Measurements from ENCODE around the gene MRM2.

MRM2 gene

DNA sequence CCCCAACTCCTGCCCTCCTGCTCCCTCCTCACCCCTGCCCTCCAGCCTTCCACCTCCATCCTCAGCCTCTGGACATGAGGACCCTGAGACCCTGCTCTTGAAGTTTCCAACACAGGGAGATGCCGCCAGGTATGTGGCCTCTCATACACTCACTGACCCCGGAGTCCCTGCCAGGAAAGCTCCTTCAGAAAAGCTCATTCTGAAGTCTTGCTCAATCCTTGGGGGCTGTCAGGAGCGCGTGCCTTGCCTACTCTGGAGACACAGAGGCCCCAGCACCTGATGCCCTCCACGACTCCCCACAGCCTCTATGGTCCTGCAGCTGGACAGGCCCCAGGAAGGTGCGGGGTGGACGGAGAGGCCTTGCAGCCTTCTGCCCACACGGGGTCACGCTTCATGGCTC, 11.0 kb upstream of the MRM2 start:
- peak overlapping the region; percentile 74 for H3K27ac Mint-ChIP-seq
- peaks cover 4% of the 10 kb centered on the region for H3K36me3 Mint-ChIP-seq (ENCODE audit: low read depth)
- TF ChIP-seq, protein P1, sequence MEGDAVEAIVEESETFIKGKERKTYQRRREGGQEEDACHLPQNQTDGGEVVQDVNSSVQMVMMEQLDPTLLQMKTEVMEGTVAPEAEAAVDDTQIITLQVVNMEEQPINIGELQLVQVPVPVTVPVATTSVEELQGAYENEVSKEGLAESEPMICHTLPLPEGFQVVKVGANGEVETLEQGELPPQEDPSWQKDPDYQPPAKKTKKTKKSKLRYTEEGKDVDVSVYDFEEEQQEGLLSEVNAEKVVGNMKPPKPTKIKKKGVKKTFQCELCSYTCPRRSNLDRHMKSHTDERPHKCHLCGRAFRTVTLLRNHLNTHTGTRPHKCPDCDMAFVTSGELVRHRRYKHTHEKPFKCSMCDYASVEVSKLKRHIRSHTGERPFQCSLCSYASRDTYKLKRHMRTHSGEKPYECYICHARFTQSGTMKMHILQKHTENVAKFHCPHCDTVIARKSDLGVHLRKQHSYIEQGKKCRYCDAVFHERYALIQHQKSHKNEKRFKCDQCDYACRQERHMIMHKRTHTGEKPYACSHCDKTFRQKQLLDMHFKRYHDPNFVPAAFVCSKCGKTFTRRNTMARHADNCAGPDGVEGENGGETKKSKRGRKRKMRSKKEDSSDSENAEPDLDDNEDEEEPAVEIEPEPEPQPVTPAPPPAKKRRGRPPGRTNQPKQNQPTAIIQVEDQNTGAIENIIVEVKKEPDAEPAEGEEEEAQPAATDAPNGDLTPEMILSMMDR (IDR thresholded peaks at IDR 0.05): no peak

DNA sequence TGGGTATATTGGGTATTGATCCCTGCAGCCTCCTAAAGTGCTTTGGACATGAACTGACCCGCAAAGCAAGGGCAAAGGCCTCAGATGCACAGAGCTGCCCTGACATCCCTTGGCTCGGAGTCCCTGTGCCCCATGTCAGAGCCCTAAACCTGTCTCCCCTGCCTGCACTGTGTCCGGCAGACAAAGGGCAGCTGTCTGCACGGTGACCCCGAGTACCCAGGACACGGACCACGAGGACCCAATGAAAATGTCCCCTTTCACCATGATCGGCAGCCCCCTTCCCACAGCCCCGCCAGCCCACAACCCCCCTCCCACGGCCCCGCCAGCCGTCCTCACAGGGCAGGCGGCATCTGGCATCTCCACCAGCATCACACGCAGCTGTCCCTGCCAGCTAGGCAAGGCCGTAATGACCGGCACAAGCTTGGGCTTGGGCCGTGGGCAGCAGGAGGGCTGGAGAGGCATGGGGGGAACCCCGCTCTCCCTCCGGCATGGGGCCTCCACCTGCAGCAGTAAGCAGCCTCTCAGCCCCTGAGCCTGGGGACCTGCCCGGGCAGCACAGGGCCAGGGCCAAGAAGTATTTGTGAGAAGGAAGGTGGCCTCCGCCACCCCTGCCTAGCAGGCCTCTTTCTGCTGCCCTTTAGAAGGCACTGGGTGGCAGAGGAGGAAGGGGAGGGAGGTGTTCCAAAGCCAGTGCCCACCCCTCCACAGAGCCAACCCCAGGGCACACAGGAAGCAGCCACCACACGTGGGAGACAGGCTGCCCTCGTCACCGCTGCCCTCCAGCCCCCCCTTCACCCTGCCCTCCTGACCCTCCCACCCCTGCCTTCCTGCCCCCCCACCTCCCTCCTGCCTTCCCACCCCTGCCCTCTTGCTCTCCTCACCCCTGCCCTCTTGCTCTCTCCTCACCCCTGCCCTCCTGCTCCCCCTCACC, 10.1 kb upstream of the MRM2 start:
- H3K27me3 Mint-ChIP-seq (ENCODE audit: low read depth, poor library complexity): no peaks in the 10 kb centered on the region
- peaks cover 6% of the 10 kb centered on the region for H3K4me1 Mint-ChIP-seq
- H3K36me3 Mint-ChIP-seq (ENCODE audit: low read depth): peaks cover 4% of the 10 kb centered on the region
- TF ChIP-seq, protein P1 (IDR thresholded peaks at IDR 0.05): no peak
- no peaks in the 10 kb centered on the region for H3K9me3 Mint-ChIP-seq
- no peak for DNase-seq
- H3K27ac Mint-ChIP-seq: peak overlapping the region; percentile 75
- no peak overlapping the region for H3K4me3 Mint-ChIP-seq

More for the DNA sequence above, 11.0 kb upstream of the MRM2 start:
- Mint-ChIP-seq H3K9me3 (no peaks in the 10 kb centered on the region), H3K27me3 (ENCODE audit: low read depth, poor library complexity) (no peaks in the 10 kb centered on the region), H3K4me3 (no peak overlapping the region), H3K4me1 (peaks cover 6% of the 10 kb centered on the region)
- DNase-seq: no peak

DNA sequence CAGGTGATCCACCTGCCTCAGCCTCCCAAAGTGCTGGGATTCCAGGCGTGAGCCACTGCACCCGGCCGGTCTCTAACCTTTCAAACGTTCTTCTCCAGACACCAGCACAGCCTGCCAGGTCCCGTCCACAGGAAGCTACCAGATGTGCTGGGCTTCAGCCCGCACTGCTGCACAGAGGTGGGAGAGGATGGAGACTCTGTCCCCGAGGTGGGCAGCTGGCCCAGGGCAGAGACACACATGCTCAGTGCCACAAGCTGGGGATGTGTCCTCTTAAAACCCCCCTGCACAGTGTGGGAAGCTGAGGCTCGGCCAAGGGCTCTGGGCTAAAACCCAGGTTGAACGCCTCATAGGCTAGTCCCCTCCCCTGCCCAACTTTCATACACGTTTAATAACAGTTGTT, 9.4 kb upstream of the MRM2 start:
- H3K9me3 Mint-ChIP-seq: no peaks in the 10 kb centered on the region
- H3K27ac Mint-ChIP-seq: no peak overlapping the region
- no peak overlapping the region for H3K4me3 Mint-ChIP-seq
- TF ChIP-seq, protein P1 (IDR thresholded peaks at IDR 0.05): no peak
- H3K4me1 Mint-ChIP-seq: peaks cover 7% of the 10 kb centered on the region
- DNase-seq: no peak
- no peaks in the 10 kb centered on the region for H3K27me3 Mint-ChIP-seq (ENCODE audit: low read depth, poor library complexity)
- peaks cover 4% of the 10 kb centered on the region for H3K36me3 Mint-ChIP-seq (ENCODE audit: low read depth)

DNA sequence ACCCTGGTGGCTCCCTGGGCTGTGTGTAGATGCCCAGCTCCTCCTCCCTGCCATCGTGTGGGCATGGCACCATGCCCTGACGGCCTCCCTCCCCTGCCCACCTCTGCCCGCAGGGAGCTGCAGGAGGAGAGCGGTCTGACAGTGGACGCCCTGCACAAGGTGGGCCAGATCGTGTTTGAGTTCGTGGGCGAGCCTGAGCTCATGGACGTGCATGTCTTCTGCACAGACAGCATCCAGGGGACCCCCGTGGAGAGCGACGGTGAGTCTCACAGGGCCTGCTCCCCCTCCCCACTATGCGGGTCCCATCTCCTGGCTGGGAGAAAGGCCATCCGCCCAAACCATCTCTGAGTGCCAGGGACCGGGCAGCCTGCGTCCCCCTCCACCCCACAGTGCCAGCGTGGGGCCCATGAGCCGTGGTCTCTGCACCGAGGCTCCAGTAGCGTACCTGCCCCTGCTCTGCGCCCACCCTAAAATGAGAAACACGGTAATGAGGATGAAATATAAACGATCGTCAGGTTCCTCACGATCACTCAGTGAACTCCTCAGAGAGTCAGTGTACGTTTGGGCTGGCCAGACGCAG, 7.8 kb upstream of the MRM2 start:
- Mint-ChIP-seq H3K4me3 (no peak overlapping the region), H3K27me3 (ENCODE audit: low read depth, poor library complexity) (peaks cover 3% of the 10 kb centered on the region), H3K27ac (no peak overlapping the region), H3K9me3 (no peaks in the 10 kb centered on the region), H3K4me1 (peaks cover 17% of the 10 kb centered on the region), H3K36me3 (ENCODE audit: low read depth) (peaks cover 4% of the 10 kb centered on the region)
- DNase-seq: no peak
- TF ChIP-seq, protein P1 (IDR thresholded peaks at IDR 0.05): no peak

DNA sequence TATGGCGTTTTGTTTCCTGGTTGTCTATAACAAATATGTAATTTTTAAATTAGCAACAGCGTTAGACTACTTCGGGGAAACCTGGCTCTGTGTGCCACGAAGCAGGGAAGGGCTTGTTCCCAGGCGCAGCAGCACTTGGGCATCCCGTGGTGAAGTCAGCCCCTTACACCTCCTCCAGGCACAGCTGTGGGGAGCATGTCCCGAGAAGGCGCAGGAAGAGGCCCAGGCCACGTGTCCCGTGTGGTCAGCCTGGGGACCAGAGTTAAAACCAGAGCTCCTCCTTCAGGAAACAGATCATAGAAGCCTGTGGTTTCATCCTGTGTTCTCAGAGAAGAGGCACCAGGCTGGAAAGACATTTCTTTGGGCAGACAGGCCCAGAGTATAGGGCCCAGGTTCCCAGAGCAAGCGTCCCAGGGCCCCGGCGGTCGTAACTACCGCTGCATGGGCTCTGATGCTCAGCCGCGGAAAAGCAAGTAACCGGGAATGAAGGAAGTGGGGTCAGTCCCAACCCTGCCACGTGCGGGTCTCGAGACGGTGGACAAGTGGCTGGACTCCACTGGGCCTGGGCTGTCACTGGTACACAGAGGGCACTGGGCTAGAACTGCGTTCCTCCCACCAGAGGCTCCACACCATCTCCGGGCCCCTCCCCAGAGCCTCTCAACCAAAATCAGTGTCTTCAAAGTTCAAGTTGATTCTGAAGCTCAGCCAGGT, 7.1 kb upstream of the MRM2 start:
- Mint-ChIP-seq H3K4me3 (no peak overlapping the region), H3K36me3 (ENCODE audit: low read depth) (peaks cover 4% of the 10 kb centered on the region), H3K27me3 (ENCODE audit: low read depth, poor library complexity) (peaks cover 3% of the 10 kb centered on the region), H3K27ac (peak overlapping the region; percentile 80), H3K4me1 (peaks cover 17% of the 10 kb centered on the region), H3K9me3 (no peaks in the 10 kb centered on the region)
- TF ChIP-seq, protein P1 (IDR thresholded peaks at IDR 0.05): no peak
- no peak for DNase-seq
